Measurements from ENCODE around the gene KIFAP3.

- TF ChIP-seq, protein P1, sequence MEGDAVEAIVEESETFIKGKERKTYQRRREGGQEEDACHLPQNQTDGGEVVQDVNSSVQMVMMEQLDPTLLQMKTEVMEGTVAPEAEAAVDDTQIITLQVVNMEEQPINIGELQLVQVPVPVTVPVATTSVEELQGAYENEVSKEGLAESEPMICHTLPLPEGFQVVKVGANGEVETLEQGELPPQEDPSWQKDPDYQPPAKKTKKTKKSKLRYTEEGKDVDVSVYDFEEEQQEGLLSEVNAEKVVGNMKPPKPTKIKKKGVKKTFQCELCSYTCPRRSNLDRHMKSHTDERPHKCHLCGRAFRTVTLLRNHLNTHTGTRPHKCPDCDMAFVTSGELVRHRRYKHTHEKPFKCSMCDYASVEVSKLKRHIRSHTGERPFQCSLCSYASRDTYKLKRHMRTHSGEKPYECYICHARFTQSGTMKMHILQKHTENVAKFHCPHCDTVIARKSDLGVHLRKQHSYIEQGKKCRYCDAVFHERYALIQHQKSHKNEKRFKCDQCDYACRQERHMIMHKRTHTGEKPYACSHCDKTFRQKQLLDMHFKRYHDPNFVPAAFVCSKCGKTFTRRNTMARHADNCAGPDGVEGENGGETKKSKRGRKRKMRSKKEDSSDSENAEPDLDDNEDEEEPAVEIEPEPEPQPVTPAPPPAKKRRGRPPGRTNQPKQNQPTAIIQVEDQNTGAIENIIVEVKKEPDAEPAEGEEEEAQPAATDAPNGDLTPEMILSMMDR (IDR thresholded peaks at IDR 0.05), result no peak
- no peak for TF ChIP-seq EP300 (IDR thresholded peaks at IDR 0.05)
Observed at GRCh38 chr1:169909499-169909898, 165.0 kb downstream of the KIFAP3 start.
